OCI-LY7 (cell line): ENCODE data around the gene MLLT3. TPM values are rescaled to one million over a fixed set of nuclear protein-coding genes. Genes with fewer than 3 reads are reported as not detected.

Experiments used
- BruUV-seq: library from RNA; stranded (reverse); fragments of 400-500 nt; replicated peaks from 2 replicates; lab custom pipeline; 2021; lab: Mats Ljungman, UMichigan
- CTCF ChIA-PET: fragments of 300-600 bp; sonication (Branson Sonifier 250); formaldehyde crosslinking; loops from one replicate; lab custom pipeline; 2022; ENCODE audit warnings: antibody characterized with exemption; ENCODE audit not compliant: unreplicated experiment; lab: Charles Lee
- POLR2A ChIA-PET: fragments of 300-600 bp; sonication (Branson Sonifier 250); formaldehyde crosslinking; loops from one replicate; lab custom pipeline; 2022; ENCODE audit warnings: antibody characterized with exemption; lab: Charles Lee
- DNase-seq: peaks from one replicate; pipeline ENCODE4 v3.0.0-alpha.2; 2015; ENCODE audit warnings: low spot score
- H2AFZ ChIP-seq: fragments of 200-600 bp; sonication (generic), shearing (Covaris generic); 2 replicates; pipeline ENCODE4 v1.6.1; 2014; ENCODE audit warnings: mild to moderate bottlenecking, antibody characterized with exemption, low read length, moderate library complexity
- H3K27ac ChIP-seq: fragments of 200-600 bp; sonication (generic); 2 replicates; pipeline ENCODE4 v1.5.1; 2014; ENCODE audit warnings: mixed run types, low read depth, mild to moderate bottlenecking, moderate library complexity, low read length, inconsistent platforms; ENCODE audit not compliant: poor library complexity, severe bottlenecking
- H3K36me3 ChIP-seq: fragments of 200-600 bp; sonication (generic); 2 replicates; pipeline ENCODE4 v1.6.1; 2014; ENCODE audit warnings: mild to moderate bottlenecking, antibody characterized with exemption, low read length, moderate library complexity, mixed read lengths; ENCODE audit not compliant: insufficient read depth
- H3K4me1 ChIP-seq: fragments of 200-600 bp; sonication (generic); 2 replicates; pipeline ENCODE4 v1.5.1; 2014; ENCODE audit warnings: mild to moderate bottlenecking, low read length; ENCODE audit not compliant: insufficient read depth, poor library complexity, severe bottlenecking
- H3K4me2 ChIP-seq: fragments of 200-600 bp; sonication (generic); 2 replicates; pipeline ENCODE4 v1.6.1; 2014; ENCODE audit warnings: mild to moderate bottlenecking, low read length
- H3K4me3 ChIP-seq: fragments of 200-600 bp; sonication (generic); 2 replicates; pipeline ENCODE4 v1.5.1; 2014; ENCODE audit warnings: mild to moderate bottlenecking, low read depth, low read length; ENCODE audit not compliant: poor library complexity, severe bottlenecking
- H3K79me2 ChIP-seq: fragments of 200-600 bp; sonication (generic); 2 replicates; pipeline ENCODE4 v1.6.1; 2016; ENCODE audit warnings: low read depth, mild to moderate bottlenecking, low read length, moderate library complexity, mixed read lengths; ENCODE audit not compliant: insufficient read depth
- H3K9me2 ChIP-seq: fragments of 200-600 bp; sonication (generic); 2 replicates; pipeline ENCODE4 v1.6.1; 2016; ENCODE audit warnings: mild to moderate bottlenecking, low read length, mixed read lengths; ENCODE audit not compliant: insufficient read depth
- H3K9me3 ChIP-seq: fragments of 200-600 bp; sonication (generic); 2 replicates; pipeline ENCODE4 v1.6.1; 2014; ENCODE audit warnings: mild to moderate bottlenecking, mixed run types, low read length, mixed read lengths
- H4K20me1 ChIP-seq: fragments of 200-600 bp; sonication (generic); 2 replicates; pipeline ENCODE4 v1.6.1; 2014; ENCODE audit warnings: mild to moderate bottlenecking, antibody characterized with exemption, low read length, moderate library complexity, mixed read lengths; ENCODE audit not compliant: insufficient read depth
- EZH2phosphoT487 ChIP-seq: fragments of 200-600 bp; sonication (generic); IDR thresholded peaks from 2 replicates; pipeline ENCODE4 v1.6.1; 2018; ENCODE audit warnings: low read depth, borderline replicate concordance, mild to moderate bottlenecking, mixed run types, antibody characterized with exemption, low read length, moderate library complexity, mixed read lengths
- intact Hi-C: fragments of 100-400 bp; cut with micrococcal nuclease; formaldehyde crosslinking; loops from one replicate; pipeline ENCODE4 v1.10.0; 2022; ENCODE audit not compliant: unreplicated experiment
- total RNA-seq, 2 experiments: library from RNA; depleted of rRNA in 1 of 2; stranded (reverse); fragments of >200 nt in 1 of 2; shearing (Covaris generic) in 1 of 2; gene quantifications; 2 replicates each; pipeline ENCODE4 v1.2.3, GENCODE V29; 2014 to 2022
- TF ChIP-seq, protein P1 (sequence below): fragments of 200-600 bp; sonication (generic); conservative IDR thresholded peaks from 2 replicates; pipeline ENCODE4 v1.5.1; 2014; ENCODE audit warnings: mild to moderate bottlenecking, antibody characterized with exemption, low read length, moderate library complexity, mixed read lengths

The MLLT3 gene
- total RNA-seq, 2 experiments from 2014 or later, result 7.1 to 9.9 TPM

DNA sequence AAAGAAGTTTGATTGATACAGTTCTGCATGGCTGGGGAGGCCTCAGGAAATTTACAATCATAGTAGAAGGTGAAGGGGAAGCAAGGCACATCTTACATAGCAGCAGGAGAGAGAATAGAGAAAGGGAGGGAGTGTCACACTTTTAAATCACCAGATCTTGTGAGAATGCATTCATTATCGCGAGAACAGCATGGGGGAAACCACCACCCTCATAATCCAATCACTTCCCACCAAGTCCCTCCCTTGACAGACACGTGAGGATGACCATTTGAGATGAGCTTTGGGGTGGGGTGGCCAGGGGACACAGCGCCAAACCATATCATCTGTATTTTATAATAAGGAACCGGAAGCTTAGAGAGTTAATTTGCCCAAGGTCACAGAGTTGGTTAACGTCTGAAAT lies 48.1 kb upstream of the MLLT3 start:
- Histone ChIP-seq H3K4me1 (no peaks in the 10 kb centered on the region), H3K9me2 (no peaks in the 10 kb centered on the region), H3K4me3 (no peak overlapping the region), H3K9me3 (no peaks in the 10 kb centered on the region), H4K20me1 (no peaks in the 10 kb centered on the region), H3K36me3 (no peaks in the 10 kb centered on the region), H3K27ac (no peak overlapping the region), H3K4me2 (no peak overlapping the region), H3K79me2 (no peaks in the 10 kb centered on the region), H2AFZ (no peak overlapping the region)
- intact Hi-C loops, result no loop called here
- ChIA-PET POLR2A (no interaction called here), CTCF (no interaction called here)
- DNase-seq, result no peak
- TF ChIP-seq, protein P1, sequence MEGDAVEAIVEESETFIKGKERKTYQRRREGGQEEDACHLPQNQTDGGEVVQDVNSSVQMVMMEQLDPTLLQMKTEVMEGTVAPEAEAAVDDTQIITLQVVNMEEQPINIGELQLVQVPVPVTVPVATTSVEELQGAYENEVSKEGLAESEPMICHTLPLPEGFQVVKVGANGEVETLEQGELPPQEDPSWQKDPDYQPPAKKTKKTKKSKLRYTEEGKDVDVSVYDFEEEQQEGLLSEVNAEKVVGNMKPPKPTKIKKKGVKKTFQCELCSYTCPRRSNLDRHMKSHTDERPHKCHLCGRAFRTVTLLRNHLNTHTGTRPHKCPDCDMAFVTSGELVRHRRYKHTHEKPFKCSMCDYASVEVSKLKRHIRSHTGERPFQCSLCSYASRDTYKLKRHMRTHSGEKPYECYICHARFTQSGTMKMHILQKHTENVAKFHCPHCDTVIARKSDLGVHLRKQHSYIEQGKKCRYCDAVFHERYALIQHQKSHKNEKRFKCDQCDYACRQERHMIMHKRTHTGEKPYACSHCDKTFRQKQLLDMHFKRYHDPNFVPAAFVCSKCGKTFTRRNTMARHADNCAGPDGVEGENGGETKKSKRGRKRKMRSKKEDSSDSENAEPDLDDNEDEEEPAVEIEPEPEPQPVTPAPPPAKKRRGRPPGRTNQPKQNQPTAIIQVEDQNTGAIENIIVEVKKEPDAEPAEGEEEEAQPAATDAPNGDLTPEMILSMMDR, result no peak
- TF ChIP-seq EZH2phosphoT487, result no peak
- no TSS peak for BruUV-seq

DNA sequence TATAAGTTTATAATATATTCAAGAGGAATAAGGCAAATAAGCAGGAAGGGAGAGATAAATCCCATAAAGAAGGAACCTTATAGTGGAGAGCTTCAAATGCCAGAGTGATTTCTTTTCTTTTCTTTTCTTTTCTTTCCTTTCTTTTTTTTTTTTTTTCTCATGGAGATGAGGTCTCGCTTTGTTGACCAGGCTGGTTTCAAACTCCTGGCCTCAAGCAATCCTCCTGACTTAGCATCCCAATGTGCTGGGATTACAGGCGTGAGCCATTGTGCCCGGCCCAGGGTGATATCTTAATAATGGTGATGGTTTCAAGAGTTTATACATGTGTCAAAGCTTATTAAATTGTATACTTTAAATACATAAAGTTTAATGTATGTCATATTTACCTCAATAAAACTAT lies 42.2 kb upstream of the MLLT3 start:
- BruUV-seq, result no TSS peak
- ChIA-PET CTCF (no interaction called here), POLR2A (interaction anchor here (0.6 to 0.7 kb wide), 2 partner anchors 35 to 887 kb away, joined by 3 read pairs; no protein-coding TSS in a partner anchor)
- no peaks in the 10 kb centered on the region for H3K9me2 ChIP-seq
- no peaks in the 10 kb centered on the region for H3K36me3 ChIP-seq
- intact Hi-C loops, result no loop called here
- H3K9me3 ChIP-seq, result no peaks in the 10 kb centered on the region
- no peak overlapping the region for H3K27ac ChIP-seq
- H3K79me2 ChIP-seq, result no peaks in the 10 kb centered on the region
- no peak for TF ChIP-seq EZH2phosphoT487
- TF ChIP-seq, protein P1, result no peak
- no peak overlapping the region for H2AFZ ChIP-seq
- H3K4me3 ChIP-seq, result no peak overlapping the region
- no peaks in the 10 kb centered on the region for H4K20me1 ChIP-seq
- H3K4me1 ChIP-seq, result no peaks in the 10 kb centered on the region
- DNase-seq, result no peak
- H3K4me2 ChIP-seq, result no peak overlapping the region

DNA sequence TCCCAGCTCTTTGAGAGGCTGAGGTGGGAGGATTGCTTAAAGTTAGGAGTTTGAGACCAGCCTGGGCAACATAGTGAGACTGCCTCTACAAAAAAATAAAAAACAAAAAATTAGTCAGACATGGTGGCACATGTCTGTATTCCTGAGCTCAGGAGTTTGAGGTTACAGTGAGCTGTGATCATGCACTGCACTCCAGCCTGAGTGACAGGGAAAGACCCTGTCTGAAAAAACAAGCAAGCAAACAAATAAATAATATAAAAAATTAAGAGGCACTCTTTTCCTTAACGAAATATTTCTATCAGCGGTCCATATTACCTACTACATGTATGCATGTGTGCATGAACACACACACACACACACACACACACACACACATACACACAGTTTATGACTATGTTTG lies 40.8 kb upstream of the MLLT3 start:
- Histone ChIP-seq H3K9me2 (no peaks in the 10 kb centered on the region), H3K4me3 (no peak overlapping the region), H3K9me3 (no peaks in the 10 kb centered on the region), H2AFZ (no peak overlapping the region), H3K36me3 (no peaks in the 10 kb centered on the region), H3K27ac (no peak overlapping the region), H3K79me2 (no peaks in the 10 kb centered on the region), H3K4me1 (no peaks in the 10 kb centered on the region), H3K4me2 (no peak overlapping the region), H4K20me1 (no peaks in the 10 kb centered on the region)
- intact Hi-C loops, result no loop called here
- no peak for DNase-seq
- BruUV-seq, result no TSS peak
- POLR2A ChIA-PET, result no interaction called here
- no peak for TF ChIP-seq EZH2phosphoT487
- TF ChIP-seq, protein P1, result no peak
- CTCF ChIA-PET, result no interaction called here
